Activated T-cell treated with anti-CD3 and anti-CD28 coated beads, Interleukin-2, amount 50 U/mL, for 24 hours (primary cell): ENCODE measurements around the gene LMX1A.

Experiments
- DNase-seq: peaks from one replicate; pipeline ENCODE4 v3.0.0-alpha.2; 2020
- H3K27ac Mint-ChIP-seq: 2 replicates; pipeline ENCODE4 v1.8.0; 2020; ENCODE audit warnings: mild to moderate bottlenecking, mixed read lengths
- H3K27me3 Mint-ChIP-seq: 2 replicates; pipeline ENCODE4 v1.8.0; 2020; ENCODE audit warnings: mixed read lengths
- H3K36me3 Mint-ChIP-seq: 2 replicates; pipeline ENCODE4 v1.8.0; 2020; ENCODE audit warnings: low read depth, mixed read lengths
- H3K4me1 Mint-ChIP-seq: 2 replicates; pipeline ENCODE4 v1.8.0; 2020; ENCODE audit warnings: low read depth, mixed read lengths
- H3K4me3 Mint-ChIP-seq: 2 replicates; pipeline ENCODE4 v1.8.0; 2020; ENCODE audit warnings: mild to moderate bottlenecking, moderate library complexity, mixed read lengths
- H3K9me3 Mint-ChIP-seq: 2 replicates; pipeline ENCODE4 v1.8.0; 2020; ENCODE audit warnings: mixed read lengths

The LMX1A gene

DNA sequence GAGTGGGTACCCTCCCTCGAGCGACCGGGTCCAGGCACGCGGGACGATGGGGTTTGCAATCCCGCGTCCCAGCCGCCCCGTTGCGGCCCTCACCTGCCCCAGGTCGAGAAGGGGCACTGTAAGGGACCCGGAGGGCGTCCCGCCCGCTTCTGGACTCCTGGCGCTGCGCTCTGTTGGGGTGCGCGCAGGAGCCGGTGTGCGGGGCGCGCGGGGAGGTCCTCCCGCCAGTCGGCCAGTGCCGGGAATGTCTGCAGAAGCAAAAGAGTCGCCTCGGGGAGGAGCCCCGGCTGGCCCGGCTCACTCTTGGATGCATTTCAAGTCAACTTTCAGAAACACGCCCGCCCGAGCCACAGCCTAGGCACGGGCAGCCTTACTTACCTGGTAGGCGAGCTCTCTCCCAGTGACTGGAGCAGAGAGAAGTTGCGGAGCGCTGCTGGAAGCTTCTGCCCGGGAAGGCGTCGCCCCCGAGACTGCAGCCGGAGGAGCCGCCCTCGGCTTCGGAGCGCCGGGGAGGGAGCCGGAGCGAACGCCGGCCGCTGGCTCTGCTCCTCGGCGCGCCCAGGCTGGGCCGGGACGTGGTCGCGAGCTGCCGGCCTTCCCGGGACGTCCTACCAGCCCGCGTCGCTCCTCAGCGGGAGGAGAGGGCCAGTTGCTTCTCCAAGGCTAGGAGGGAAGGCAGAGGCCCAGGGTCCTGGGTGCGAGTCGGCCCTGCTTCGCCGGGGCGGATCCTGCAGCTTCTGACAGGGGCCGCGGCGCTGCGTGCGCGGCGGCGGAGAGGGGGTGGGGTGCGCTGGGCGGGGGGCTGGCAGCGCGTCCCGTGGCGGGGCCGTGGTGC, at the start of gene LMX1A:
LMX1A (minus strand) TSS at position 739 of the 835 bp plus-strand sequence. CDS start 1,156 bp downstream, outside the sequence.
- Mint-ChIP-seq H3K36me3 (no peaks in the 10 kb centered on the region), H3K27me3 (peaks cover 85% of the 10 kb centered on the region), H3K4me1 (peaks cover 25% of the 10 kb centered on the region), H3K4me3 (no peak within 1 kb of the TSS), H3K9me3 (no peaks in the 10 kb centered on the region), H3K27ac (no peak within 1 kb of the TSS)
- DNase-seq, result no peak

DNA sequence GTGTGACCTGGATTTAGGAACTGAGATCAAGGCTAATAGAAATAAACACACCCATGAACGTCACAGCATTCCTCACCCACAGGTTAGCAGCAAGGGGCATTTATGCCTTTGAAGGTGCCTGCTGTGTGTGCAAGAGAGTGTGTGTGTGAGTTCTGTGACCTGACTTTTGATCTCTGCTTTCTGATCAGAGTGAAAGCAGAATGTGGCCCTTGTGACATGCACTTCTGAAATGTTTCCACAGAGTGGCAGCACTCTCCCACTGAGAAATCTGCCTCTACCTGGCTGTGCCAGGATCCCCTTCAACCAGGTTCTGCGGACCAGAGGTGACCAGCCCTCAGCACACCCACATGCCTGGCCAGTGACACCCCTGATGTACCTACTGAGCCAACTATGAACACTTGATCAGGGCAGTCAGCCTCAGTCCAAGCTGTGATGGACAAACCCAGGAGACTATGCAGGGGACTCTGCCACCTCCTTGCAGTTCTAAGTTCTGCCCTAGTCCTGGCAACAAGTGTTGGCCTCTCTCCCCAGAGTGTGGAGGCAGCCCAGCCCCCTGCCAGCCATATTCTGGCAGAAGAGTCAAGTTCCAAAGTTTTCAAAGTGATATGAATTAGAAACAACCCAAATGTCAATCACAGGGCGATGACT, 47.4 kb upstream of the LMX1A start:
- DNase-seq, result no peak
- Mint-ChIP-seq H3K4me3 (no peak overlapping the region), H3K9me3 (no peaks in the 10 kb centered on the region), H3K27me3 (peaks cover 45% of the 10 kb centered on the region), H3K4me1 (peaks cover 5% of the 10 kb centered on the region), H3K36me3 (no peaks in the 10 kb centered on the region), H3K27ac (no peak overlapping the region)

DNA sequence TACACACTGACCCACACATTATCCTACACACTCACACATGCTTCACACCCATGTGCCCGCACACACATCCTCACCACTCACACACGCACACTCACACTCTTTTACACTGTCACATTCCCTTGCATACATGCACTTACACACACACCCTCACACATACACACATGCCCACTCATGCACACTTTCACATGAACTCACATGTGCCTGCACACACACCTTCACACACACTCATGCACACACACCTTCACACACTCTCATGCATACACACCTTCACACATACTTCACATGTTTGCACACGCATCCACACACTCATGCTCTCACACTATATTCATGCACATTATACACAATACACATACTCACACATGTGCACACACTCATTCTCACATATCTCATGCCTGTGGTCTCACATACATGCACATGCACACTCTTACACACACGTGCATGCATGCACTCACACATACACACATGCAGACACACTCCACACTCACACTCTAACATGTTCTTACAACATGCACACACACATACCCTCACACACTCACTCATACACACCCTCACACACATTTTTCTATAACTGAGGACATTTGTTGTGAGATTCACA, 46.1 kb upstream of the LMX1A start:
- Mint-ChIP-seq H3K9me3 (no peaks in the 10 kb centered on the region), H3K36me3 (no peaks in the 10 kb centered on the region), H3K27ac (no peak overlapping the region), H3K4me3 (no peak overlapping the region), H3K27me3 (peaks cover 33% of the 10 kb centered on the region), H3K4me1 (peaks cover 8% of the 10 kb centered on the region)
- DNase-seq, result no peak

DNA sequence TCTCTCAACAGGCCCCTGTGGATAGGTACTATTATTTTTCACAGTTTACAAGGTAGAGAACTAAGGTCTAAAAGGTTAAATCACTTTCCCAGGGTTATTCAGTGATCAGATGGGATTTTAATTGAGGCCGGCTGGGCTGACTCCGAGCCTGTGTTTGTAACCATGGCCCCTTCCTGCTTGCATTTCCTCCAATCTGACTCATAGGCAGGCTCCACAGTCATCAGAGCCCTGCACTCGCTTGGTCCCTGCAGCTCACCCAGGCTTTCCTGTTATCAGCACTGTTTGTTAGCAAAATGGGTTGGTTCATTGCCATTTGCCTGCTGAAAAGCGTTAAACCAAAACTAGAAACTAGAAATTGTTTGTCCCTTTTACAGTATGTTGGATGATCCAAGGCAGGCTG, 41.4 kb upstream of the LMX1A start:
- H3K4me3 Mint-ChIP-seq, result no peak overlapping the region
- H3K27me3 Mint-ChIP-seq, result peaks cover 49% of the 10 kb centered on the region
- H3K27ac Mint-ChIP-seq, result no peak overlapping the region

DNA sequence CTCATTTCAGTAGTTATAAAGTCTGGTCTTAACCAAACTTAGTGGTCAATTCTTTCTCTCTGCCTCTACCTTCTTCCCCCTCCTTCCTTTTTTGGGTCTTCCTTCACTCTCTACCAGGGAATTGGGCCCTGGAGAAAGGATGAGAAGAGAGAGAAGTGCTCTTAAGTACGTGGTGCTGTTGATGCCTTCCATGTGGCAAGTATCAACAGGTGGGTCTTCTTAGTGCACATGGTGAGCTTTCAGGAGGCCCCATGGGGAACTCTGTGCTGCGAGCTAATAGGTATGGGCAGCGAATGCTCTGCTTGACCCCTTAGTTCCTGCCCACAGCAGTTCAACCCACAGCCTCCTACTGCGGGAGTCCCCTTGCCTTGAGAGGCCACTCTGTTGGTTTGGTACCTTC, 39.4 kb upstream of the LMX1A start:
- Mint-ChIP-seq H3K4me1 (peaks cover 26% of the 10 kb centered on the region), H3K27me3 (peaks cover 67% of the 10 kb centered on the region), H3K4me3 (no peak overlapping the region), H3K9me3 (no peaks in the 10 kb centered on the region), H3K27ac (no peak overlapping the region), H3K36me3 (no peaks in the 10 kb centered on the region)
- DNase-seq, result no peak

More for the DNA sequence above, 41.4 kb upstream of the LMX1A start:
- no peak for DNase-seq
- H3K9me3 Mint-ChIP-seq, result no peaks in the 10 kb centered on the region
- H3K4me1 Mint-ChIP-seq, result peaks cover 20% of the 10 kb centered on the region
- H3K36me3 Mint-ChIP-seq, result no peaks in the 10 kb centered on the region

DNA sequence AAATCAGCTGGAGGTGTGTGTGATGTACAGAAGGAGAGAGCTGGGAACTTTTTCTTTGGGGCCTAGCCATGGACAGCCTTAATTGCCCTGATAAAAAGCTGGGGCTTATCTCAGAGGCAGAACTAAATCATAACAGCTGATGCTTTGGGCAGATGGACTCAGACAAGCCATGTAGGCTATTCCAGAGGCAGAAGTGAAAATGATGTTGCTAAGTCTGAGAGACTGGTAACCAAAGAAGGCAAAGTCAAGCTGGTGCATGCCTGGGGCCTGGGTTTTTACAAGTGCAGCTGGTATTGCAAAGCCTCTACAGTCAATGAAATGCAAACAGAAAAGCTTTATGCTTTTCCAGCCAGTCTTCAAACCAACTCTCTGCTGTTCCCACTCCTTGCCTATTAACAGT, 39.0 kb upstream of the LMX1A start:
- no peaks in the 10 kb centered on the region for H3K9me3 Mint-ChIP-seq
- H3K27ac Mint-ChIP-seq, result no peak overlapping the region

DNA sequence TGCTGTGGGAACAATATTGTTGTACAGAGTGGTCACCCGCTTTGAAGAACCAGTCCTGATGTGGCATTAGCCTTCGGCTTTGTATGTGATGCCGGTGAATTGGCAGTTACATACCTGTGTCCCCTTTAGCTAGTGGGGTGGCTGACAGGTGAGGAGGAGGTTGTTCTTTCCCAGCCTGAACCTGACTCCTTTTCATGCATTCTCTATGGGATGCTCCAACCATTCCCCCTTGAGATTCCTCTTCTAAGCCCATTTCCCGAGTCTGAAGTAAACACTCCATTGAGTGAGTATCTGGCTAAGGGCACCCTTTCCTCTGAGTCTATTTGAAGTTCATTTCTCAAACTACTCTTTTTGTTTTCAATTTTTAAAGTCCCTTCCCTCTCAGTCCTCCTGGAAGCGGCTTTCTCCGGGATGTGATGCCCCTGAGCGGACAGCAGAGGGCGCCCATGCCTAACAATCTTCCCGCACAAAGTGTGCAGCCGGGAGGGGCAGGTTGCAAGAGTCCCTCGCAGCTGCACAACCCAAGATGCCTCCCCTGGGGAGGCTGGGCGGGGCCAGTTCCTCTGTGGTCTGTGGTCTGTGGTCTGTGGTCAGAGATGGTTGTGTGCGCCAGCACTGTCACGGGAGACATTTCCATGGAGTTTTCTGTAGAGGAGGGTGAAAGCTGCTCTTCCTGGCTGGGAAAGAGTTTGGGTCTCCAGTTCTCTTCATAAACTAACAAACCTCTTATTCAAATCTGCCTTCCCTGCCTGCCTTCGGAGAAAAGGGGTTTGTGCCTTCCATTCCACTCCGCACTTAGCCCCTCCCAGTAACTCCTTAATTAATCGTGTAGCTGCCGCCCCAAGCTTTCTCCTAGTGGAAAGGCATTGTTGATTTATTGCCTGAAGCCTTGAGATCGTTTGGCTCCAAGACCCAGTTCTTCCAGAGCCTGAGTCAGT, 36.4 kb upstream of the LMX1A start:
- H3K4me3 Mint-ChIP-seq, result peak overlapping the region; percentile 64
- peak overlapping the region; percentile 93 for H3K27ac Mint-ChIP-seq
- H3K27me3 Mint-ChIP-seq, result peaks cover 88% of the 10 kb centered on the region
- DNase-seq, result peak; percentile 89
- no peaks in the 10 kb centered on the region for H3K36me3 Mint-ChIP-seq
- no peaks in the 10 kb centered on the region for H3K9me3 Mint-ChIP-seq
- H3K4me1 Mint-ChIP-seq, result peaks cover 28% of the 10 kb centered on the region

More for the DNA sequence above, 39.0 kb upstream of the LMX1A start:
- Mint-ChIP-seq H3K4me3 (no peak overlapping the region), H3K4me1 (peaks cover 26% of the 10 kb centered on the region), H3K36me3 (no peaks in the 10 kb centered on the region), H3K27me3 (peaks cover 71% of the 10 kb centered on the region)
- DNase-seq, result no peak

DNA sequence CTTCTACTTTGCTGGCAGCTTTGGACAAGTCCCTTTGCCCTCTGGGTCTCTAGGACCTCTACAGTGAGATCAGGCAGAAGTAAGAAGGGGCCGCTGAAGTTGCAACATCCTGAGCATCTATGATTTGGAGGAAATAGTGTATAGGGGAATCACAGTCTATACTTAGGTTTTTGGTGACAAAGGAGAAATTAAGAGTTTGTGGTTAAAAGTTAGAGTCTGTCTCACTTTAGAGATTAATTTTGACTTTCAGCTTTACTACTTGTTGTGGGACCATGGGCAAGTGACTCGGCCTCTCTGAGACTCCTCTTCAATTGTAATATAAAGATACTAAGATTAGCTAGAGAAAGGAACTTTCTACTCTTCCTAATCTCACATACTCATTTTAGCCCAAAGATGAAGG, 33.1 kb upstream of the LMX1A start:
- Mint-ChIP-seq H3K27ac (no peak overlapping the region), H3K4me1 (peaks cover 21% of the 10 kb centered on the region), H3K4me3 (no peak overlapping the region), H3K36me3 (no peaks in the 10 kb centered on the region), H3K27me3 (peaks cover 97% of the 10 kb centered on the region), H3K9me3 (no peaks in the 10 kb centered on the region)
- DNase-seq, result no peak

DNA sequence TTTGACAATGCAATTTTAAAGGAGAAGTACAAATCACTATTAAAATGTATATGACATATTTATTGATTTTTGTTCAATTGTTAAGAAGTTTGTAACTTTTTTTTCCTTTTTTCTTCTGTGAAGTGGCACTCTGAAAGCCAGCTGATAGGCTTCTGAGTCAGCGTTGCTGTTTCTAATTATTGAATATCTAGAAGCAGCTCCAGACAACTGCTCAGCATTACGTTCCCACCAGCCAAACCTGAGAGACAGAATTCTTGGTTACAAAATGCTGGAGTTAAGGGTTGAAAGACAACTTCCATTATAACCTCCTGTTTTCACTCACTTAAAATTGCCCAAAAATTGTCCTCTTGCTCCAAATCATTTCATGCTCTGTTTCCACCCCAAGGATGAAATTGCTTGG, 31.4 kb upstream of the LMX1A start:
- no peak for DNase-seq
- Mint-ChIP-seq H3K27me3 (peaks cover 89% of the 10 kb centered on the region), H3K4me3 (no peak overlapping the region), H3K4me1 (peaks cover 13% of the 10 kb centered on the region), H3K9me3 (no peaks in the 10 kb centered on the region), H3K27ac (no peak overlapping the region), H3K36me3 (no peaks in the 10 kb centered on the region)

DNA sequence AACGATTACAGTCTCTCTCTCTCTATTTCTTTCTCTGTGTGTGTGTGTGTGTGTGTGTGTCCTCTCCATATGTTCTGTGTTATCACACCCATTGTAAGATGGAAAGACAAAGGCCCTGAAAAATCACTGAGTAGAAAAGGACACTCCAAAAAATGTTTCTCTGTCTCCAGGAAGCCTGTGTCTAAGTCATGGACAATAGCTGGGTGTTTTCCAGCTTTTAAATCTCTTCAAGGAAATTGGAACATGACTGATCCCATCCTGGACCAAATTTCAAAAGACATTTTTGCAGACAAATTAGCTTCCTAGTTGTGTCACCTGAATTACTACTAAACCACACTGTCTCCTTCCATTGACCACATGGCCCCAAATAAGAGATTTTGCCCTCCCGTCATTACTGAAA, 31.0 kb upstream of the LMX1A start:
- DNase-seq, result no peak
- Mint-ChIP-seq H3K27ac (no peak overlapping the region), H3K36me3 (no peaks in the 10 kb centered on the region), H3K27me3 (peaks cover 86% of the 10 kb centered on the region), H3K9me3 (no peaks in the 10 kb centered on the region), H3K4me3 (no peak overlapping the region), H3K4me1 (peaks cover 8% of the 10 kb centered on the region)

DNA sequence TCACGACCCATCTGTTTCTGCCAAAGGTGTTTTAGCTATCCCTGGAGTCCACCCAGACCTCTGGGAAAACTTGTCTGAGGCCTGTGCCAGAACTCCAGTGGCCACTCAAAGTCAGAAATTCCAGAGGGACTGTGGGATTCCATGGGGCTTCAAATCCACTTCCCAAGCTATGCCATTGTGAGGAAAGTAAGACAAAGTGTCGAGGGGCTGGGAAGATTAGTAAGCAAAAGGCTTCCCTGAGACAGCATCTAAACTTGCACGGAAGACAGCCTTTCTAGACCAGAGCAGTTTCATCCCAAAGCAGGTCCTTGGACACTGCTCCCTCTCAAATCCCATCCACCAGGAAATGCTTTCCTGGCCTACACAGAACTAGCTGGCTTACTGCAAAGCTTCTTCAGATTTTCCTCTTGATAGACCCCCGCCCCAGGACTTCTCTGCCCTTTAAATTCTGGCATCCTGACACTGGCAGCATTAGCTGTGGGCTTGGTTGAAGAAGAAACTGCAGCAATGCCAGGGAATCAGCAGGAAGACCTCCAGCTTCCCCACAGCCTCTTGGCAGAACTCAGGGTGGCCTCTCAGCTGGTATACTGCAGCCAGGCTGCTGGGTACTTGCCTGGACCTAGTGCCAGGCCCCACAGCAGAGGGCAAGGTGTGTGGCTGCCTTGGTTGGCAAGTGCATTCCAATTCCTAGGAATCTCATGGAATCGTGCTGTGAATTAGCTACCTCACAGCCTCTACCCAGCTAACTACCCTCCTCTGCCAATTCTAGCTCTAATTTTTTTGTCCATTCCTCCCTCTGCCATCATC, 27.3 kb upstream of the LMX1A start:
- no peak for DNase-seq
- peaks cover 57% of the 10 kb centered on the region for H3K27me3 Mint-ChIP-seq
- no peak overlapping the region for H3K4me3 Mint-ChIP-seq
- no peaks in the 10 kb centered on the region for H3K36me3 Mint-ChIP-seq
- no peaks in the 10 kb centered on the region for H3K4me1 Mint-ChIP-seq
- no peak overlapping the region for H3K27ac Mint-ChIP-seq
- no peaks in the 10 kb centered on the region for H3K9me3 Mint-ChIP-seq

DNA sequence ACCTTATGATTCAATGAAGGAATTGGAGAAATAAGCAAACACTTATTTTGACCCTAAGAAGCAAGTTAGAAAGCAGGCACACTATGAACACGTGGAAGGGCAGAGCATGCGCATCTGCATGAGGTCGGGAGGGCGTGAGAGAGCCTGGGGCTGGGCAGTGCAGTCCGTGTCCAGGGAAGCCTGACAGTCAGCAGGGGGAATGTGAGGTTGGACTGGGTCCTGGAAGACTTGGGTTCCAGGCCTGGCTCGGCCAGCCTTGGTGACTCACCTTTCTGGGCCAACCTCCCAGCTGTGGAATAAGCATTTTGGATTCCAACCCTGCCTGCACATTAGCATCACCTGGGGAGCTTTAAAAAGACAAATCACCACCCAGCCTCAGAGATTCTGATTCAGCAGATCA, 26.6 kb upstream of the LMX1A start:
- Mint-ChIP-seq H3K27ac (no peak overlapping the region), H3K4me1 (no peaks in the 10 kb centered on the region), H3K36me3 (no peaks in the 10 kb centered on the region), H3K4me3 (no peak overlapping the region), H3K9me3 (no peaks in the 10 kb centered on the region), H3K27me3 (peaks cover 55% of the 10 kb centered on the region)
- DNase-seq, result no peak

DNA sequence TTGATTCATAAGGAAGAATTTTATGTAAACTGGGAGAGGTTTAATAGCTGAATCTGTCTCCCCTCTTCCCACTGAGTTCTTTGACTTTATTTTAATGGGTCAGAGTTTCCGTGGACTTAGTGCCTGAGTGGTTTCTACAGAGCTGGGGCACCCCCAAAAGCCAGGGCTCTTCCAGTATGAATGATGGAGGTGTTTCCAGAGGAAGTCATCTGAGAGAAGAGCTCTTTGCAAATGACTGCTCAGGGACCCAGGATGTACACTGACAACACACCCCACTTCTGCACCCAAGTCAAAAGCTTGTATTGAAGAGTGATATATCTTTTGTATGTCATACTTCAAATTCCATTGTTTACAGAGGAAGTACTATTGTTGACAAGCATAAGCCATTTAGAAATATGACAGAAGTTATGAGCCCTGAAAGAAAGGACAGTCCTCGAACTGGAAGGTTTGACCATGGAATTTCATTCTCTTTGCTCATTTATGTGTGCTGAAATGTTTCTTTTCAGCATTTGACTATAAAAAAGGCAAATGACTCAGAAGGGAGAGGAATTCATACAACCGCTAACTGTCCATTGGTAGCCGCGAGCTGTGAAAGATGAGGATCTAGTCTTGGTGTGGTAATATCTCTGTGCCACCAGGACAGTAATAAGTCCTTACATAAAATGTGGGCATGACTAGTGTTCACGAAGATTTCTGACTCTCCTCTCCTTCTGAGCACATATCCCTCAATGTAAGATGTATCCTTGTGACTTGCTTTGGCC, 25.4 kb upstream of the LMX1A start:
- Mint-ChIP-seq H3K4me1 (peaks cover 4% of the 10 kb centered on the region), H3K27ac (no peak overlapping the region), H3K9me3 (no peaks in the 10 kb centered on the region), H3K4me3 (no peak overlapping the region), H3K36me3 (no peaks in the 10 kb centered on the region), H3K27me3 (peaks cover 49% of the 10 kb centered on the region)
- no peak for DNase-seq
